NCI-H69 (cell line): ENCODE results near the gene OPCML.

Source experiments
- DNase-seq: peaks from one replicate; lab custom pipeline; 2025; lab: John Stamatoyannopoulos, UW

The OPCML gene

GRCh38 chr11:132734217-132734616 is 798.1 kb downstream of the OPCML start:
- DNase-seq, result no peak

GRCh38 chr11:132728026-132728425 is 804.3 kb downstream of the OPCML start:
- peak; percentile 51 for DNase-seq

- DNase-seq, result no peak
These were observed 810.8 kb downstream of the OPCML start for GRCh38 chr11:132721526-132721925.

GRCh38 chr11:132719684-132720083 is 812.6 kb downstream of the OPCML start:
- no peak for DNase-seq

GRCh38 chr11:132718711-132719671 is 813.3 kb downstream of the OPCML start:
- no peak for DNase-seq

GRCh38 chr11:132717824-132718223 is 814.5 kb downstream of the OPCML start:
- no peak for DNase-seq

GRCh38 chr11:132716037-132716436 is 816.3 kb downstream of the OPCML start:
- DNase-seq, result no peak

GRCh38 chr11:132714859-132715440 is 817.4 kb downstream of the OPCML start:
- DNase-seq, result no peak

- no peak for DNase-seq
These were observed 819.8 kb downstream of the OPCML start for GRCh38 chr11:132712466-132712865.

GRCh38 chr11:132704781-132705375 is 827.4 kb downstream of the OPCML start:
- DNase-seq, result no peak

- DNase-seq, result peak; percentile 32
These were observed 839.4 kb downstream of the OPCML start for GRCh38 chr11:132692891-132693290.

- no peak for DNase-seq
These were observed 840.3 kb downstream of the OPCML start for GRCh38 chr11:132691848-132692550.

GRCh38 chr11:132686886-132687285 is 845.4 kb downstream of the OPCML start:
- no peak for DNase-seq

- DNase-seq, result peak; percentile 53
These were observed 847.1 kb downstream of the OPCML start for GRCh38 chr11:132685174-132685611.

GRCh38 chr11:132683602-132684001 is 848.7 kb downstream of the OPCML start:
- DNase-seq, result no peak

- no peak for DNase-seq
These were observed 850.3 kb downstream of the OPCML start for GRCh38 chr11:132681971-132682370.

- DNase-seq, result no peak
These were observed 851.7 kb downstream of the OPCML start for GRCh38 chr11:132680584-132680983.

- DNase-seq, result peak; percentile 23
These were observed 858.1 kb downstream of the OPCML start for GRCh38 chr11:132674151-132674550.

GRCh38 chr11:132671851-132672370 is 860.4 kb downstream of the OPCML start:
- no peak for DNase-seq

- no peak for DNase-seq
These were observed 861.2 kb downstream of the OPCML start for GRCh38 chr11:132670921-132671675.

- DNase-seq, result no peak
These were observed 862.4 kb downstream of the OPCML start for GRCh38 chr11:132669949-132670348.
